ENCODE data around the gene VAMP5.
A peak's percentile ranks its signal among the peaks of the same experiment; 100 is the strongest.
"Not testable (repeated sequence)": the region's sequence is repeated elsewhere in the genome, so short reads cannot be mapped to it uniquely, and the experiment has no call there.

VAMP5 gene

DNA sequence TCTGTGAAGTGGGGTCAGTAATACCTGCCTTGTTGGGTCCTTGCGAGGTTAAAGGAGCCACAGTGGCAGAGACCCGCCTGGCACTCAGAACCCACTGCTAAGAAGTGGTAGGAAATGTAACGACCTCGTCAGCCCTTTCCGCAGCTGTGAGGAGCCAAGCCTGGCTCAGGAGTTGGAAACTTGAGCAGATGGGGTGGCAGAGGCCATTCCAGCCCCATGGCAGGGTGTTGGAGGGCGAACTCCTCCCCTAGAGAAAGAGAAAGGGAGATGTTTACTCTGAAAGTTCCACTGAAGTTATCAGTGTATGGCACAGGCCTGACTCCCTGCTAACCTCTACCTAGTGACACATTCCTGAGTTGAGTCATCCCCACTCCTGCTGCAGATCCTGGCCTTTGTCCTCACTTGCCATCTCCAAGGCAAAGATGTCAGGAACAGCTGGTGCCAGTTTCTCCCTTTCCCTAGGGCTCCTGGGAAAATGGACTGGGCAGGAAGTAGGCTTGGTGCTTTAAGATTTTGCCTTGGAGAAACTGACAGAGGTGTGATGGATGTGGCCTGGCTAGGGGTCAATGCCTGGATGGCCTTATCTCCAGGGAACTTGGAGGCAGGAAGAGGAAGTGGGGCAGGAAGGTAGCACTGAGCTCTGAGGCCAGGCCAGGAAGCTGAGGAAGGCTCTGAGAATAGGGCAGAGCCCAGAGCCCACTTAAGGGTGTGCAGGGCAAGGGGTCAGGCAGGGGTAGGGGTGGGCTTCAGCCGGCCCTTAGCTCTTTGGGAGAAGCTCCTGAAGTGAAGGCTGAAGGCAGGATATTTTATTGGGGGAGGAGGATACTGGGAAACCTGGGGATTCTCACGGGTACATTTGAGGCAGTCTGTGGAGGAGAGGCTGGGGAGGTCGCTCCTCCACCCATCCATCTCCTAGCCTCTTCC is 888 bp downstream of the VAMP5 start:
- DNase-seq (ENCODE audit: low spot score), result no peak

DNA sequence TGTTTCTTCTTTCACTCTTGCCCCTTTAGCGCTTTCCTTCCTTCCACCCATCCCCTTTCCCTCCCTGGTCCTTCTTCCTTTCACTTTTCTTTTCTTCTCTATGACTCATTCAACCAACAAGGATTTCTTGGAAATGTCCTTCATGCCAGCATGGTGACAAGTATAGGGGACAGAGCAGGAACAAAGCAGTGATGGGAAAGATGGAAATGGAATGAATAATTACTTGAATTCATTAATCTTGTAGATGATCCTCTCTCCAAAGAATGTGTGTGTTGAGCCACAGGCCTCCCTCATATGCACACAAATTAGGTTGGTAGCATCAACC is 1.5 kb downstream of the VAMP5 start:
- DNase-seq (ENCODE audit: low spot score), result no peak

DNA sequence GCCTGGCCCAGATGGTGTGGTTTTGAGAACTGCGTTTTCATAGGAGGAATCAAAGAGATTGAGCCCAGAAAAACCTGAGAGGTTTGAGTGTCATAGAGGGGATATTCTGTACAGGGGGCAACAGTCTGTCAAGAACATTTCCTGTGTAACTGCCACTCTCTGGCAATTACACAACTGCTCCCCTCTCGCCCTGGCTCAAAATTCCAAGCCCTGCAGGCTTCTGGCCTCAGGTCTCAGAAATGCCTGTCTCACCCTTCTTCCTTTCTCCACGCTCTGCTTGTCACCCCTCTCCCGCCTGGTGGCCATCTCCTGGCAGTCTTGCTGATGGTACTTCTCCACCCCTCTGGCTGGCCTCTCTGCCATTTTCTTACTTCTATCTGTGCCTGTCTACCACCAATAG is 4.0 kb downstream of the VAMP5 start:
- no peak for DNase-seq (ENCODE audit: low spot score)

DNA sequence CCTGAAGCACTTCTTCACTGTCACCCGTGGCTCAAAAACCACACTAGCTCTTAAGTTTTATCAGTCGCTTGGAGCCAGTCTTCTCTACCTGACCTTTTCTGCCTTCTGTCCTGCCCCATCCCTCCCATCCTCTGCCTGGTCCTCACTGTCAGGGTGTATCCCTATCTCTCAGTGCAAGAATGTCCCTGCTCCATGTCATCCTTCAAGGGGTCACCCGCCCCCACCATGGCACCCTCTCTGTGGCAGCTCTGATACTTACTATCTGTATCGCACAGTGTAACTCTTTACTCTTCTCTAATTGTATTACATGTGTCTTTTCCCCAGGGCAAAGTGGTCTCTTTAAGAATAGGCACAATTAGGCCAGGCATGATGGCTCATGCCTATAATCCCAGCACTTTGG is 4.4 kb downstream of the VAMP5 start:
- no peak for DNase-seq (ENCODE audit: low spot score)

DNA sequence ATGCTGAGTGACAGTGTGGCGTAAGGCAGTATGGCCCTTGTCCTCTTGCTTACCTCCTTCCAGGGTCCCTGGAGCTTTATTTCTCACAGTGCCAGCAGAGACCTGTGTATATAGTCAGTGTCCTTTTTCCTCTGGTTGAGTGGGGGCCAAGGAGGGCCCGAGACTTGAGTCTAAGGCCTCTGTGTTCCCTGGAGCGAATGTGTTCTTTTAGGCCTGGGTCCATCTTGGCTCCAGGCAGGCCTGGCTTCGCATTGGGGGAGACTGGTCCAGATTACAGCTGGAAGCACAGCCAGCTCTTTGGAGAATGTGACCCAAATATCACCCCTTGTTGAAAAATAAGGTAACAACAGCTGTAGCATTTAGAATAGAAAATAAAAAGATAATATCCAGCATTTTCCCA is 5.0 kb downstream of the VAMP5 start:
- no peak for DNase-seq (ENCODE audit: low spot score)

GRCh38 chr2:85589982-85590791 is 6.0 kb downstream of the VAMP5 start:
- no peak for DNase-seq (ENCODE audit: low spot score)

GRCh38 chr2:85590950-85591349 is 6.7 kb downstream of the VAMP5 start:
- no peak for DNase-seq (ENCODE audit: low spot score)

DNA sequence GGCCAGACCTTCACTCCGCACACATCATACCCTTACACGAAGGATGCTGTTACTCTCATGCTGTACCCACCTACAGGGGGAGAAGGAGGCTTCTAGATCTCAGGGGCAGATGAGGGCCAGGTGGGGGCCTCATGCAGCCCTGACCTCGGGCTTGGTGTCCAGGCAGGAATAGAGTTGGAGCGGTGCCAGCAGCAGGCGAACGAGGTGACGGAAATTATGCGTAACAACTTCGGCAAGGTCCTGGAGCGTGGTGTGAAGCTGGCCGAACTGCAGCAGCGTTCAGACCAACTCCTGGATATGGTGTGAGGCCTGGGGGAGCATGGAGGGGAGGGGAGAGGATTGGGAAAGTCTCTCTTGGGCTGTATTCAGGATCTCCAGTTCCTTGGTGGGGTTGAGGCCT is 7.3 kb downstream of the VAMP5 start:
- no peak for DNase-seq (ENCODE audit: low spot score)

DNA sequence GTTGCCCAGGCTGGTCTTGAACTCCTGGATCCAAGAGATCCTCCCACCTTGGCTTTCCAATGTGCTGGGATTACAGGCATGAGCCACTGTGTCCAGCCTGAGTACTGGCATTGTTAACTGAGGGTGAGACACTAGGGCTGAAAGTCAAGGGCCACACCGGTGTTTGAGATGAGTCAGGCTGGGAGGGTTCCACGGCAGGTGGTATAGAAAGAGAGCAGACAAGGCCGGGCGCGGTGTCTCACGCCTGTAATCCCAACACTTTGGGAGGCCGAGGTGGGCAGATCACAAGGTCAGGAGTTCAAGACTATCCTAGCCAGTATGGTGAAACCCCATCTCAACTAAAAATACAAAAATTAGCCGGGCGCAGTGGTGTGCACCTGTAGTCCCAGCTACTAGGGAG is 8.1 kb downstream of the VAMP5 start:
- DNase-seq (ENCODE audit: low spot score), result not testable (repeated sequence)

DNA sequence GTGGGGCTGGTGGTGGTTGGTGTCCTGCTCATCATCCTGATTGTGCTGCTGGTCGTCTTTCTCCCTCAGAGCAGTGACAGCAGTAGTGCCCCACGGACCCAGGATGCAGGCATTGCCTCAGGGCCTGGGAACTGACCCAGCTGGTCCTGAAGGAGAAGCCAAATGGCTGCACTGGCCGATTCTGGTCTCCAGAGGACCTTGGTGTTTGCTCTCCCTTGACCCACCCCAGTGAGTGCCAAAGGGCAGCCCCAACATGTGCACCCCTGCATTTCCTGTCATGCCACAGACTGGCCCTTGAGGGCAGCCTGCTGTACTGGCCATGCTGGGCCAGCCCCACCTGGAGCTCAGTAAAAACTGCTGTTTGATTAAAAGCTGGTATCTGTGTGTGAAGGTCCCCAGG is 8.8 kb downstream of the VAMP5 start:
- DNase-seq (ENCODE audit: low spot score), result no peak

GRCh38 chr2:85594715-85595300 is 10.6 kb downstream of the VAMP5 start:
- DNase-seq (ENCODE audit: low spot score), result no peak

GRCh38 chr2:85595301-85596025 is 11.2 kb downstream of the VAMP5 start, which contains the start of gene RNF181:
RNF181 (plus strand) TSS chr2:85595745; CDS start chr2:85595764, 19 bp downstream.
- peak; percentile 98 for DNase-seq (ENCODE audit: low spot score)

- peak; percentile 37 for DNase-seq (ENCODE audit: low spot score)
These were observed 11.7 kb downstream of the VAMP5 start for GRCh38 chr2:85596026-85596333.

DNA sequence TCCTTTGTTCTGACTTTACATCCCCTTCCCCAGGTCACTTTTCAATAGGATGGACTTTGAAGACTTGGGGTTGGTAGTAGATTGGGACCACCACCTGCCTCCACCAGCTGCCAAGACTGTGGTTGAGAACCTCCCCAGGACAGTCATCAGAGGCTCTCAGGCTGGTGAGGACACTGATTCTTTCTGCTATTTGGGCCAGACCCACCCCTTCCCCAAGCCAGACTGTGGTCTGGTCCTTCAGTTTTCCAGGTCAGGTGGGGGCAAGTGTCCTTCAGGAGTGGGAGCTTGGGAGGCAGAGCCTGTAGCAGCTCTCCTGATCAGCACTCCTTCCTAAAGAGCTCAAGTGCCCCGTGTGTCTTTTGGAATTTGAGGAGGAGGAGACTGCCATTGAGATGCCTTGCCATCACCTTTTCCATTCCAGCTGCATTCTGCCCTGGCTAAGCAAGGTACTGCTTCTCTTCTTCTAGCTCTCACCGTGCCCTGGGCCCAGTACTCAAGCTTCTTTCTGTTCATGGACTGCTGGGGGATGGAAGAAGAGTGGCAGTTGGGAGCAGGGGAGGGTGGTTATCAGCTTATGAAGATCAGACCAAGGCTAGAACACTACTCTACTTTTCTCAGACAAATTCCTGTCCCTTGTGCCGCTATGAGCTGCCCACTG is 12.4 kb downstream of the VAMP5 start:
- DNase-seq (ENCODE audit: low spot score), result no peak

- DNase-seq (ENCODE audit: low spot score), result no peak
These were observed 13.0 kb downstream of the VAMP5 start for GRCh38 chr2:85597241-85597640.

DNA sequence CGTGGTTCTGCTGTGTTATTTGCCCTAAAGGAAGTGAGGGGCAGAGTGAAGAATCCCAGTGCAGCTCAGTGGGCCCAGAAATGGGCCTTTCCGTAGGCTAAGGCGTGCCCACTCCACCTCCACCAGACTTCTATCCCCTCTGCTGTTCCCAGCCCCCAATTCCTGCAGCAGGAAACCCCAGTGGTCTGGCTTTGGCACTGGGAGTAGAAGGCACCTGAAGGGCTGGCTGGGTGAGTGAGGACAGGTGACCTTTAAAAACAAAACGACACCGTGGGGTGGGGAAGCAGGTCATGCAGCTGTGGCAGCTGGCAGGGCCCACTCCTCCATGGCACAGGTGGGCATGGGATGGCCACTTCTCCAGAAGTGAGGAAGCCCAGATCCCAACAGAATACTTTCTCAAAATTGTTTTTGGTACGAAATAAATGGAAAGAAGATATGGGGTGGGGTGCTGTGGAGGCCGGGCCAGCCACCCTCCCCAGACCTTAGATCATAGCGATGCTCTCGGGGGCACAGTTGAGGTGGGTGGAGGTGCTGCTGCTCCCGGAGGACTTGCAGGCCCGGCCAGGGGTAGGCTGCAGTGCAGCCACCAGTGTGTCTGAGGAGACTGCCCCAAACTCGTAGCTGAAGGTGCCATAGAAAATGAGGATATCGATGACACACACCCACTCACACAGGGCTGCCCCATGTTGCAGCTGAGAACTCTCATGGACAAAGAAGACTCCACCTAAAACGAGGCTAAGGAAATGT is 14.5 kb downstream of the VAMP5 start:
- DNase-seq (ENCODE audit: low spot score), result no peak

GRCh38 chr2:85599468-85600234 is 15.4 kb downstream of the VAMP5 start:
- DNase-seq (ENCODE audit: low spot score), result no peak

GRCh38 chr2:85600235-85600575 is 16.0 kb downstream of the VAMP5 start:
- no peak for DNase-seq (ENCODE audit: low spot score)

GRCh38 chr2:85600951-85601770 is 16.9 kb downstream of the VAMP5 start:
- DNase-seq (ENCODE audit: low spot score), result no peak

Measured in NAMALWA (cell line).